ENCODE measurements around the gene GCGR. TPM values are rescaled to one million over a fixed set of nuclear protein-coding genes. Genes with fewer than 3 reads are reported as not detected.

GCGR gene
- total RNA-seq, 1 donor from 2014 or later: not detected

GRCh38 chr17:81840826-81841778 lies 37.2 kb downstream of the GCGR start:
- no peak for TF ChIP-seq CTCF (conservative IDR thresholded peaks at IDR 0.05; ENCODE audit: low read depth, low read length)
- DNase-seq (ENCODE audit: low read depth): no peak
- no peak overlapping the region for H3K4me3 ChIP-seq (ENCODE audit: low read depth, low read length)

- no peak for DNase-seq (ENCODE audit: low read depth)
- H3K4me3 ChIP-seq (ENCODE audit: low read depth, low read length): no peak overlapping the region
- TF ChIP-seq CTCF (conservative IDR thresholded peaks at IDR 0.05; ENCODE audit: low read depth, low read length): no peak
Observed at GRCh38 chr17:81841866-81842265, 37.9 kb downstream of the GCGR start.

GRCh38 chr17:81842378-81842724 lies 38.4 kb downstream of the GCGR start:
- no peak for TF ChIP-seq CTCF (conservative IDR thresholded peaks at IDR 0.05; ENCODE audit: low read depth, low read length)
- H3K4me3 ChIP-seq (ENCODE audit: low read depth, low read length): no peak overlapping the region
- no peak for DNase-seq (ENCODE audit: low read depth)

GRCh38 chr17:81842725-81843504 lies 39.0 kb downstream of the GCGR start:
- no peak for TF ChIP-seq CTCF (conservative IDR thresholded peaks at IDR 0.05; ENCODE audit: low read depth, low read length)
- no peak for DNase-seq (ENCODE audit: low read depth)
- H3K4me3 ChIP-seq (ENCODE audit: low read depth, low read length): no peak overlapping the region

- no peak for TF ChIP-seq CTCF (conservative IDR thresholded peaks at IDR 0.05; ENCODE audit: low read depth, low read length)
- no peak for DNase-seq (ENCODE audit: low read depth)
- H3K4me3 ChIP-seq (ENCODE audit: low read depth, low read length): no peak overlapping the region
Observed at GRCh38 chr17:81843713-81844326, 39.9 kb downstream of the GCGR start.

- no peak for DNase-seq (ENCODE audit: low read depth)
- no peak for TF ChIP-seq CTCF (conservative IDR thresholded peaks at IDR 0.05; ENCODE audit: low read depth, low read length)
- no peak overlapping the region for H3K4me3 ChIP-seq (ENCODE audit: low read depth, low read length)
Observed at GRCh38 chr17:81844327-81844851, 40.4 kb downstream of the GCGR start.

All from epithelial cell of proximal tubule (primary cell).